Kidney epithelial cell (primary cell): Measurements from ENCODE around the gene EPS8L3. TPM values are rescaled to one million over a fixed set of nuclear protein-coding genes. Genes with fewer than 3 reads are reported as not detected.

Source experiments
- DNase-seq: peaks from one replicate; pipeline ENCODE4 v3.0.0-alpha.2; 2010; ENCODE audit warnings: low read depth
- H3K27me3 ChIP-seq: 2 replicates; pipeline ENCODE4 v1.6.0; 2011; ENCODE audit warnings: low read length; ENCODE audit not compliant: control insufficient read depth, insufficient read depth
- H3K36me3 ChIP-seq: 2 replicates; pipeline ENCODE4 v1.5.1; 2011; ENCODE audit warnings: low read length; ENCODE audit not compliant: control insufficient read depth, insufficient read depth
- H3K4me3 ChIP-seq: 2 replicates; pipeline ENCODE4 v1.5.1; 2011; ENCODE audit warnings: low read depth, mild to moderate bottlenecking, control low read depth, low read length
- CTCF ChIP-seq: IDR thresholded peaks from 2 replicates; pipeline ENCODE4 v1.5.1; 2011; ENCODE audit warnings: mild to moderate bottlenecking, moderate library complexity, low read length, control low read depth, inconsistent platforms; ENCODE audit not compliant: insufficient read depth, poor library complexity, severe bottlenecking
- total RNA-seq: library from RNA; depleted of rRNA; stranded (reverse); fragments of >200 nt; gene quantifications from 2 replicates; pipeline ENCODE4 v1.2.3, GENCODE V29; 2015

The EPS8L3 gene
- total RNA-seq, 1 donor from 2014 or later = 0.04 TPM

DNA sequence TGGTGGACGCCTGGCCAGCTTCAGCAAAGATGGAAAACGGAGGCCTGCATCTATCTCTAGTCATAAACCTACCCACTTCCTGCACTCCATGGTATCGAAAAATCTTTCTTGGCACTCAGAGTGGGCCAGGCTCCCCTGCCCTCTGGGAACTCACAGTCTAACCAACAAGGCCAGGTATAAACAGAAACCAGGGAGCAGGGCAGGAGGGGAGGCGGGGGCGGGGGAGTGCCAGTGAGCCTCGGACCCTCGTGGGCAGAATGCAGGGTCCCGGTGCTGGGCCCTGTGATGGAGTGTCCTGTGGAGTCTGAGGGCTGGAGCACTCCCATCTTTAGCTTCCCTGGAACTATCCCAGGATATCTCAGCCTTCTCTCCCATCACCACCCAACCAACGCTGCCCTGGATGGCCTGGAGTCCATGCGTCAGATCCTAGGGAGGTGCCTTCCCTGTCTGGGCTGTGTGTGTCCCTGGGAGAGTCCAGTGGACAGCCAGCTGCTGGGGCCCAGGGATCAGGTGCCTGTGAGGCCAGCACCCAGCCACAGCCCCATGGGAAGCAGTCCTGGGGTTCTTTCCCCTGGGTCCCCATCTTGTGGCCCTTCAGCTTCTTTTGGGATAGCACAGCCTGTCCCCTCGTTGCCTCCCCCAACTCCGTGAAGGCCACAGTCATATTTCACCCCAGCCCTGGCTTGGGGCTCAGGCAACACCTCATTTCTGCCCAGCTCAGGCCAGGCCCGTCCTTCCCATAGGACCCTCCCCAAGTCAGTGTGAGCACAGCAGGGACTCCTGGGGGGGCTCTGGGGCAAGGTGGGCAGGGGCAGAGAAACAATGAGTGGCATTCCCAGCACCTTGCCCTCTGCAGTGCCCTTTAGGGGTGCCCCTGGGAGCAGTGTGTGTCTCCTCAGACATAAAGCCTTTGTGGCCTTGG is 1.1 kb upstream of the EPS8L3 start:
- Histone ChIP-seq H3K4me3 (no peak overlapping the region), H3K36me3 (no peaks in the 10 kb centered on the region), H3K27me3 (no peaks in the 10 kb centered on the region)
- TF ChIP-seq CTCF = no peak
- DNase-seq = no peak

GRCh38 chr1:109762821-109763645 is 690 bp downstream of the EPS8L3 start:
- no peak for TF ChIP-seq CTCF
- Histone ChIP-seq H3K27me3 (no peaks in the 10 kb centered on the region), H3K4me3 (no peak overlapping the region), H3K36me3 (no peaks in the 10 kb centered on the region)
- DNase-seq = no peak

DNA sequence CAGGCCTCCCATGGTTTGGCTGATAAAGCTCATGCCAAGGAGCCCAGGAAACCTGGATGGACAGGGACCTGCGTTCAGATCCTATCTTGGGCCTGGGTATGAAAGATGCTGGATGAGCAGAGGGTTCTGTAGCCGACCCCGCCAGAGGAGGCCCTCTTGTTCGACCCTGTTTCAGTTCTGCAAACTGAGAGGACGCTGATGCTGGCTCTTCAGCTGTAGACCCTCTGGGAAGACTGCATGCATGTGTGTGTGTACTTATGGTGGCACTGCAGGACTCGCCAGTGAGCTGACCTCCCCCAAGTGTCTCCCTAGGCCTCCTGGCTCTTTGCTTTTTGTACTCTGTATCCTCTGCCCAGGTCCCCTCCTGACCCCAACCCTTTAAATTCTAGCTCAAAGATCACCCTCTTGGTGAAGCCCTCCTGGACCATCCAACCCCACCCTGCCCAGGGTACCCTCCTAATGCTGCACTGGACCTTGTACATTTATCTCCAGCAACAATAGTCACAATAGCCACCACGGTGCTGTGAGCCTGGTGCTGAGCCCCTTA is 1.6 kb downstream of the EPS8L3 start:
- Histone ChIP-seq H3K36me3 (no peaks in the 10 kb centered on the region), H3K4me3 (no peak overlapping the region), H3K27me3 (no peaks in the 10 kb centered on the region)
- DNase-seq = no peak
- no peak for TF ChIP-seq CTCF

DNA sequence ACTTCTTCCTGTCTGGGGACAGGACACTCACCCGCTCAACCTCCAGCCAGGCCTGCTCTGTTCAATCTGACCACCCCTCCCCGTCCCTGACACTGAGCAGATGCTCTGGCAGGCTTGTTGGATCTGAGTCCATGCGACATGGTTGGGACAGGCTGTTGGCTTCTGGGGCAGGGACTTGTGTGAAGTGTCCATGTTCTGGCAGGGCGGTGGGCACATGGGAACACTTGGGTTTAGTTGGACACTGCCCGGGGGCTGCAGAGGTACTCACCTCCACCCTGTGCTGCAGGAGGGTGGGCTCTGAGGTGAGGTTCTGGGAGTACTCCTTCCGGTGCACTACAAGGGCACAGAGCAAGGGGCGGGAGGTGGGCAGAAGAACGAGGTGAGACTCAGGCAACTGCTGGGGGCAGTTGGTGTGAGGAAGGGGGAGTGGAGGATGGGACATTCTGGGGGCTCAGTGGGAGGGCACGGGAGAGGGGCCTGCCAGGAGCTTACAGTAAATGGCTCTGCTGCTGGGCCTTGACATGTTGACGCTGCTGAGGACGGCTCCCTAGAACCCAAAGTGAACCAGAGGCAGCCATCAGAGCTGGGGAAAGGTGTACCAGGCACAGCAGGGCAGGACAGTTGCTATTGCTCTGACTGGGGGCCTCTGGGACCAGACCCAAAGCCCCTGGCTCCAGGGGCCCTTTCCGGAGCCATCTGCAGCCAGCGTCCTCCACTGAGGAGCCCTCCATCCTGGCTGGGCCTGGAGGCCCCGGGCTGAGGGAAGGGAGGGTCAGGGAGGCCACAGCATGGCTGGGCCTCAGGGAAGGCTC is 2.3 kb downstream of the EPS8L3 start:
- DNase-seq = no peak
- Histone ChIP-seq H3K36me3 (no peaks in the 10 kb centered on the region), H3K4me3 (no peak overlapping the region), H3K27me3 (no peaks in the 10 kb centered on the region)
- no peak for TF ChIP-seq CTCF

DNA sequence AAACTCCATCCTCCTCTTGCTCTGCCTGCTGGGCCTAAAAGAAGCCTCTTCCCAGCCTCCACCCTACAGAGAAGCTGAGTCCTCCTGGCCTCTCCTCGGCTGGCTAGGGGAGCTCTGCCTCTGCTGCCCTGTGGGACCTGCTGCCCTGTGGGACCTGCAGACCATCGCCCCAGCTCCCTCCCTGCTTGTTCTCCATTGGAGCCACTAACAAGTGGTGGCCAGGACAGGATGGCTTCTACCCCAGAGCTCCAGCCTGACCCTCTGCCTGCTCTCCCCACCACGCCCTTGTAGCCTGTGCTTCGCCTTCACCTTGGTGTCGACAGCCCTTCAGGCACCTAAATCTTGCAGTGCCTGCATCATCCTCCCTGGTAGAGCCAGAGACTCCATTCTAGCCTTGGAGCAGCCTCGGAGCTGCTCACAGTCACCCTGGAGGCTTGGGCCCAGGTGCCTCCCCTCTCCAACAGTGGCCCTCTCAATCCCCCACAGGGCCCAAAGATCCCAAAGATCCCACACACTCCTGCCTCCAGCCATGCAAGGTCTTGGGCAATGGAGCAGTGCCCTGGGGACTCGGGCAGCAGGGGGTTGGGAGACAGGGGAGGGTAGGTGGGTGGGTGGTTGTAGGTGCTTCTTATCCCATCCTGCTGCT is 3.0 kb downstream of the EPS8L3 start:
- no peak overlapping the region for H3K4me3 ChIP-seq
- no peaks in the 10 kb centered on the region for H3K36me3 ChIP-seq
- TF ChIP-seq CTCF = no peak
- H3K27me3 ChIP-seq = no peaks in the 10 kb centered on the region
- DNase-seq = no peak
